ENCODE measurements around the gene SLC2A11.

- TF ChIP-seq, protein P1, sequence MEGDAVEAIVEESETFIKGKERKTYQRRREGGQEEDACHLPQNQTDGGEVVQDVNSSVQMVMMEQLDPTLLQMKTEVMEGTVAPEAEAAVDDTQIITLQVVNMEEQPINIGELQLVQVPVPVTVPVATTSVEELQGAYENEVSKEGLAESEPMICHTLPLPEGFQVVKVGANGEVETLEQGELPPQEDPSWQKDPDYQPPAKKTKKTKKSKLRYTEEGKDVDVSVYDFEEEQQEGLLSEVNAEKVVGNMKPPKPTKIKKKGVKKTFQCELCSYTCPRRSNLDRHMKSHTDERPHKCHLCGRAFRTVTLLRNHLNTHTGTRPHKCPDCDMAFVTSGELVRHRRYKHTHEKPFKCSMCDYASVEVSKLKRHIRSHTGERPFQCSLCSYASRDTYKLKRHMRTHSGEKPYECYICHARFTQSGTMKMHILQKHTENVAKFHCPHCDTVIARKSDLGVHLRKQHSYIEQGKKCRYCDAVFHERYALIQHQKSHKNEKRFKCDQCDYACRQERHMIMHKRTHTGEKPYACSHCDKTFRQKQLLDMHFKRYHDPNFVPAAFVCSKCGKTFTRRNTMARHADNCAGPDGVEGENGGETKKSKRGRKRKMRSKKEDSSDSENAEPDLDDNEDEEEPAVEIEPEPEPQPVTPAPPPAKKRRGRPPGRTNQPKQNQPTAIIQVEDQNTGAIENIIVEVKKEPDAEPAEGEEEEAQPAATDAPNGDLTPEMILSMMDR (IDR thresholded peaks at IDR 0.05), result no peak
- no peak for TF ChIP-seq POLR2A (IDR thresholded peaks at IDR 0.05)
Measured at GRCh38 chr22:23844739-23845202, 12.9 kb upstream of the SLC2A11 start.
